VCaP (cell line): ENCODE data around the gene SCML1.

Experiments
- H3K27ac ChIP-seq: fragments of 450-650 bp; 2 replicates; pipeline ENCODE4 v1.5.1; 2017
- CTCF ChIP-seq: fragments of 450-650 bp; conservative IDR thresholded peaks from 2 replicates; pipeline ENCODE4 v1.5.1; 2017; ENCODE audit warnings: mild to moderate bottlenecking, moderate library complexity

The SCML1 gene

GRCh38 chrX:17738737-17739535 is 1.6 kb downstream of the SCML1 start:
- TF ChIP-seq CTCF = no peak
- H3K27ac ChIP-seq = peak overlapping the region; percentile 76

- H3K27ac ChIP-seq = peak overlapping the region; percentile 28
- TF ChIP-seq CTCF = no peak
Observed at GRCh38 chrX:17740137-17741122, 3.1 kb downstream of the SCML1 start.

DNA sequence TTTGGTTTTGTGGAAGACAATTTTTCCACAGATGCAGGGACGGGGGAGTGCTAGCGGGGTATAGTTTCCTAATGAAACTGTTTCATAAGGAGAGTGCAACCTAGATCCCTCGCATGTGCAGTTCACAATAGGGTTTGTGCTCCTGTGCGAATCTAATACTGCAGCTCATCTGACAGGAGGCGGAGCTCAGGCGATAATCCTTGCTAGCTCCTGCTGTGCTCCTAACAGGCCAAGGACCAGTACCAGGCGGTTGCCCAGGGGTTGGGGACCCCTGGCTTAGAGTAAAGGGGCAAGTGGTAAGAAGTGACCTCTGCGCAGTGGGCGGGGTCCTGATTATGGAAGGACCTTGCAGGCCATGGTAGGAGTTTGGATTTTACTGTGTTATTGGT is 3.8 kb downstream of the SCML1 start:
- H3K27ac ChIP-seq = peak overlapping the region; percentile 28
- TF ChIP-seq CTCF = no peak

DNA sequence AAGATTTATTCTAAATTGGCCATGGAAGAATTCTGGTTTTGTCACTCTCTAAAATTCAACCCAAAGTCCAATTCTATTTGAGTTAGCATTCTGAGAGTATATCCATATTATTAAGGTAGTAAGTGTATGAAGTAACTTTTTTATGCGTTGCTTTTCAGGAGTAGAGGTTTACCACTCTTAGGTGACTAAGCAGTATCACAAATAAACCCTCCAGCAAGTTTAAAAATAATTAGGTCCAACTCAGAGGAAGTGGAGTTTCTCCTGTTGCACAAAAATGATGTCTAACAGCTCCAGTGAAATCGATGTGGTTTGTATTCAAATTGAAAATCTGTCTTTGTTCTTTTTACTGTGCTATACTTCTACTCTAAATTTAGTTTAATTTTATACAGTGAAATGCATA is 6.6 kb downstream of the SCML1 start:
- H3K27ac ChIP-seq = no peak overlapping the region
- no peak for TF ChIP-seq CTCF

DNA sequence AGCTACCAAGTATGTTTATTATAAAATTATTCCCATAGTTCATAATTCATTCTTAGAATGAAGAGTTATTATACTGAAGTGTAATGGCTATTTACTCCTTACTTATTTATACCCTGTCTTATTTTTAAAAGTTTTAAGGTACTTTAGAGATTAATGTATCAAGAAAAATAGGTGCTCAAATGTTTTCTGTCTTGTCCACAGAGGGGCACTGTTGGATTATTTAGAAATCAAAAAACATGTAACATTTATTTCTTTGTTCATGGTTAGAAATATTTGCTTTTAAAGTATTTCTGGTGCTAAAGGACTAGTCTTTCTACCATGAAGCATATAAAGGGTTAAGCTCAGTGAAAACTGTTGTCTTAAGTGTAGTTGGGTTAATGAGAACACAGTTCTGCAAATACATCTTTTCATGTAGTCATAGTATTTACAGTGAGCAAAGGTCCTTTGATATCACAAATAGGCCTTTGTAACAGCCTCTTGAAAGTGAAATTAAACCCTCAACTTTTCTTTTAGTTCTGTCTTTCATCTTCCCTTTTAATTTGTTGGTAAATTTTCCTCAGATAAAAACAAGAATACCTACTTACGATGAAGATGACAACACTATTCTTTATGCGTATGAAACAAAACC is 7.7 kb downstream of the SCML1 start:
- H3K27ac ChIP-seq = peak overlapping the region; percentile 38
- peak; percentile 76 for TF ChIP-seq CTCF

DNA sequence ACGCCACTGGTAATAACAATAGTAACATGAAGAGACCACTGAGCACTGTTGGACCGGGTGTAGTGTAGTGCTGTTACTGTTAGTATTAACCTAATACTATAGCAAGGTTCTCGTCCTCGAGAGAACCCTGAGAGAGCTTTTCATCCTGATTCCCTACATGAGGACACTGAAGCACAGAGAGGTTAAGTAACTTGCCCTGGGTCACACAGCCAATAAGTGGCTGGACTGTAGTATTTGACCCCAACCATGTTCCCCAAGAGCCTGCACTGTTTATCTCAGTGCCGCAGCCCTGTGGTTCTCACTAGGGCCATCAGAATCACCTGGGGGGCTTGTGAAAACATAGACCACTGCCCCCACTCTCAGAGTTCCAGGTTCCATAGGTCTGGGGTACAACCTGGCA is 10.4 kb downstream of the SCML1 start:
- H3K27ac ChIP-seq = no peak overlapping the region
- no peak for TF ChIP-seq CTCF

DNA sequence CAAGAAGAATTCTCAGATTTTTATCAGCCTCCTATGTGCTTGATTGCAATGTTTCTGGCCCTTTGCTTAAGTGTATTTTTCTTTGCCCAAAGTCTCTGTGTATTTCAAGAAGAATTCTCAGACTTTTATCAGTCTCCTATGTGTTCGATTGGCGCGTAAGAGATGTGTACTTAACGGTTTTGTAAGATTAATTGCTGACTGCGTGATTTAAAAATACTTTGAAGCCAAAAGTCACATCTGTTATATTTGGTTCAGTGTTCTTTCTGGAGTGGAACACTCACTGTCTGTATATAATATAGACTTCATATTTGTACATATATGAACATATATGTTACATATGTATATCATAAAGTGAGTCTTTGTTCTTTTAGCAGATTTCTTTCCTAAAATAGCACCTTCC is 11.4 kb downstream of the SCML1 start:
- no peak for TF ChIP-seq CTCF
- no peak overlapping the region for H3K27ac ChIP-seq
